B cell (primary cell): Measurements from ENCODE around the gene FGF21.

ENCODE experiments used
- EZH2 ChIP-seq: IDR thresholded peaks from 2 replicates; pipeline ENCODE4 v1.6.1; 2012; ENCODE audit warnings: borderline replicate concordance, low read depth, mild to moderate bottlenecking, moderate library complexity, low read length; ENCODE audit not compliant: insufficient read depth, poor library complexity, severe bottlenecking
- TF ChIP-seq, protein P1 (sequence below): fragments of 200-600 bp; IDR thresholded peaks from one replicate; pipeline ENCODE4 v1.8.0; 2022; ENCODE audit warnings: antibody characterized with exemption, mild to moderate bottlenecking

DNA sequence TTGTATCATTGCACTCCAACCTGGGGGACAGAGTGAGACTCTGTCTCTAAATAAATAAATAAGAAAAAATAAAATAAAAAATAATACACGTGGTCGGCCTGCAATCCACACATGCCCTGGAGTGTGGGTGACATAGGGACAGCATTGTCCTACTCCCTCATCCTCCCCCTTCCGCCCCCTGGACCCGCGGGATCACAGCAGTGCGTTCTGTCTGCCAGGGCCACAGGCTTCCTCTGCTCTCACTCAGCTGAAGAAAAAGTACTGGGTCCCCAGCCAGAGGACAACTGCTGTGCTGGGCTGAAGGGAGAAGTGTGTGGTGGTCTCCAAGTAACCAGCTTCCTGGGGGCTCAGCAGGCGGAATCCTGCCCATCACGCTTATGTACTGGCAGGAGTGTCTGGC, 49.2 kb downstream of the FGF21 start:
- TF ChIP-seq, protein P1, sequence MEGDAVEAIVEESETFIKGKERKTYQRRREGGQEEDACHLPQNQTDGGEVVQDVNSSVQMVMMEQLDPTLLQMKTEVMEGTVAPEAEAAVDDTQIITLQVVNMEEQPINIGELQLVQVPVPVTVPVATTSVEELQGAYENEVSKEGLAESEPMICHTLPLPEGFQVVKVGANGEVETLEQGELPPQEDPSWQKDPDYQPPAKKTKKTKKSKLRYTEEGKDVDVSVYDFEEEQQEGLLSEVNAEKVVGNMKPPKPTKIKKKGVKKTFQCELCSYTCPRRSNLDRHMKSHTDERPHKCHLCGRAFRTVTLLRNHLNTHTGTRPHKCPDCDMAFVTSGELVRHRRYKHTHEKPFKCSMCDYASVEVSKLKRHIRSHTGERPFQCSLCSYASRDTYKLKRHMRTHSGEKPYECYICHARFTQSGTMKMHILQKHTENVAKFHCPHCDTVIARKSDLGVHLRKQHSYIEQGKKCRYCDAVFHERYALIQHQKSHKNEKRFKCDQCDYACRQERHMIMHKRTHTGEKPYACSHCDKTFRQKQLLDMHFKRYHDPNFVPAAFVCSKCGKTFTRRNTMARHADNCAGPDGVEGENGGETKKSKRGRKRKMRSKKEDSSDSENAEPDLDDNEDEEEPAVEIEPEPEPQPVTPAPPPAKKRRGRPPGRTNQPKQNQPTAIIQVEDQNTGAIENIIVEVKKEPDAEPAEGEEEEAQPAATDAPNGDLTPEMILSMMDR = no peak
- no peak for TF ChIP-seq EZH2
